GM19467 (cell line): ENCODE measurements around the gene VLDLR.

Experiments
- ATAC-seq: cut with Tn5 transposase; IDR thresholded peaks from one replicate; pipeline ENCODE4 v1.9.1; 2021; ENCODE audit warnings: mild to moderate bottlenecking, moderate library complexity; ENCODE audit not compliant: unreplicated experiment

The VLDLR gene

DNA sequence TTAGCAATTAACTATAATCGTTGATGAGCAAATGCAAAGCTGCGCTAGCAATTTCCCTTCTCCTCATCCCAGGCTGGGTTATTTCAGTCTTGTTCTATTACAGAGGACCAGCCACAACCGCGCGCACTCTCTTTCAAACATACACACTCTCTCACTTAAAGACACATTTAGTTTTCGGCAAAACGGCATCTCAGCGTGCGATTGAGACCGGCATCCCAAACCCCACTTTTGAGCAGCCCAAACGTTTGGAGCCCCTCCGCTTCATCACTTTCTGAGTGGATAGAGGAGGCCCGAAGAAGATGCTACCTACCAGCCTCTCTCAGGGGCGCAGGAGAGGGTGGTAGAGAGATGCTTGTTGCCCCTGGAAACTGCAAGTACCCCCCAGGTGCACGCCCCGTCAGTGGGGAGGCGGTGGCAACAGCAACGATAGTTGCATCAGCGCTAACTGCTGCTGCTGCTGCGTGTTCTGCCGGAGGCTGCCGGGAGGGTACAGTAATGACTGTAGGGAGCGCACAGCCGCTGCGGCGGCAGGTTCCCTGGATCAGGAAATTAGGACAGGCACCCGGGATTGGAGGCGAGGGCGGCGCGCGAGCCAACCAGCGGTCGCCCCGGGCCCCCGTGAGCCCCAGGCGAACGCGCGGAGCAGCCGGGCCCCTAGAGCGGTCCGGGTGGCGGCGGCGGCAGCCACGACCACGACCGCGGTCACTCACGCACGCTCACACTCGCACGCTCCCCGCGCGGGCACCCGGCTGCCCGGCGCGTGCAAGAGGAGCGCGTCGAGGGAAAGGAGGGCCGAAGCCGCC is 467 bp upstream of the VLDLR start:
- ATAC-seq: peak; percentile 39

DNA sequence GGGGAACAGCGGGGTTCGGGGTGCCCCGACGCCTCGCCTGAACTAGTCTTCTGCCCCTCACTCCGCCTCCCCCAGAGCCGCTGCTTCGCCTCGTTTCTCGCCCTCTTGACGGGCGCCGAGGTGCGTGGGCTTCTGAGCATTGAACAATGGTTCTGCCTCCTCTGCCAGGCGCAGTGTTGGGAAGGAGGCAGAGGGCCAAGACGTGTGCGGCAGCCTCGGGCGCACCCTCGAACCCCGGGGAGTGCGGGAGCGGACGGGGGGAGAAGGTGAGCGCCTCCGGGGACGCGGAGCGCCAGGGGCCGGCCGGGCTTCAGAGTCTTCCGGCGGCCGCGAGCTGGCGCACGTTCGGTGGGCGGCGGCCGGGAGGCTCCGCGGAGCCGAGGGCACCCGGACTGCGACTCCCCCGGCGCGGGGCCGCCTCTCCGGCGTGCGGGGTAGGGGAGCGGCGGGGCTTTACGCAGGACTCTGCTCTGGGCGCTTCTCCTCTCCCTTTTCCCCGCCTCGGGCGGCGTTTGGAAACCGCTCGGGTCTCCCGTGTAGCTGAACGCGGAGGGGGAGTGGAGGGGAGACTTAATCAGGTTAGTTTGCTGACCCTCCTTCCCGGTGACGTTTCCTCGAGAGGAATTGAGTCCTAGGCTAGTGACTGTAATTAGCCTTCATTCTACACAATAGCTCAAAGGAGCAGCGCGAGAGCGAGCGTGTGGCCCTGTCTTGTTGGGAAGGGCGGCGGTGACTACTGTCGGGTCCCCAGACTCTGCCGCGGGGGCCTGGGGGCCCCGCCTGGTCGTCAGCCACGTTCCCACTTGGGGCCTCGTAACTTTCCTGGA is 1.1 kb downstream of the VLDLR start:
- peak; percentile 39 for ATAC-seq

GRCh38 chr9:2623288-2624050 is 1.9 kb downstream of the VLDLR start:
- ATAC-seq: no peak

- ATAC-seq: no peak
Observed at GRCh38 chr9:2624051-2624682, 2.6 kb downstream of the VLDLR start.

DNA sequence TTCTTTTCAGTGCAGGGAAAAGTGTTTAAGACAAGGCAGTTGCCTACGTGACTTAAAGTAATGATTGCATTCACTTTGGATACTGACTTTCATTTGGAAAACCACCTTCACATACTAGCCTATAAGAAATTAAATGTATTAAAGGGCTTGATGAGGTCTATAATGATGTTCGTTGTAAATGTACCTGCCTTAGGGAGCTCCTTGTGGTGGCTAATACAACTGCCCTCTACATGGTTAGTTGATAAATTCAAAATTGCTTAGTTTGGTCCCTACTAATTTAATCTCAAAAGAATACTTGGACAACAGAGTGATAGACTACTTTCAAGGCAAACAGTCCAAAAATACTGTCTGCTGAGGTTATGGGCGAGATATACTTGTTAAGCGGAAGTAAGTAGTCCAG is 3.8 kb downstream of the VLDLR start:
- ATAC-seq: no peak

DNA sequence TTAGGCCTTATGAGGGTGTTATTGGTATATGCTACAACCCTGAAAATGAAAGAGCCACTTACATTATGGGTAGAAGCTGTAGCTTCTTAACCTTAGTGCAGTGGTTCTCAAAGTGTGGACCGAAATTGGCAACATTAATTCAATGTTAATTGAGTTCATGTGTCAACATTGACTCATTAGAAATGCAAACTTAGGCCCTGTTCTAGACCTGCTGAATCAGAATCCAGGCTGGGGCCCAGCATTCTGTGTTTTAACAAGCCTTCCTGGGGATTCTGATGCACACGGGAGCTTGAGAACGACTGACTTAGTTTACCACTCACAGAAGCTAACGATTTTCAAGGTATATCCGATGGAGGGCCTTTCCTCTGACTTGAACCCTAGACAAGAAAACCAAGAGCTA is 7.3 kb downstream of the VLDLR start:
- ATAC-seq: no peak

- ATAC-seq: no peak
Observed at GRCh38 chr9:2630158-2630557, 8.6 kb downstream of the VLDLR start.

DNA sequence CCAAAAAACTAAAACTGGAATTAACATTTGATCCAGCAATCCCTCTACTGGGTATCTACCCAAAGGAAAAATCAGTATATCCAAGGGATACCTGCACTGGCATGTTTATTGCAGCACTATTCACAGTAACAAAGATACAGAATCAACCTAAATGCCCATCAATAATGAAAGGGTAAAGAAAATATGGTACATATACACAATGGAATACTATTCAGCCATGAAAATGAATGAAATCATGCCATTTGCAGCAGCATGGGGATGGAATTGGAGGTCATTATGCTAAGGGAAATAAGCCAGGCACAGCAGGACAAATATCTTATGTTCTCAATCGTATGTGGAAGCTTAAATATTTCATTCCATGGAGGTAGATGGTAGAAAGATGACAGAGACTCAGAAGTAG is 9.7 kb downstream of the VLDLR start:
- ATAC-seq: no peak

DNA sequence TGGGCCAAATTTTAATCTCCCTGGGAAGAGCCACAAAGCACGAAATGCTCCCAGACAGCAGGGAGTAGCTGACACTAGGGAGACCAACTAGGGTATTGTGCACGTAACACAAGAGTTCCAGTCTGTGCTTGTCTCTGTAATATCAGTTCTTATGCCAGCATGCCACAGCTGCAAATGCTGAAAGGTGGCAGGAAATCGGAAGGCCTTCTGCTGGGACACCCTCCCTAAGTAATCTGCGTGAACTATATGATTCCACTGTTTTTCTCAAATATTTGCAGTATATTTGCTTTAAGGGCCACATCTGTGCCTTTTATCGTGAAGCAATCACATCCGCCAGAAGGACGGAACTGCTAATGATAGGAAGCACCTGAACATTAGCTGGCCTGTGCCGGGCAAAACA is 12.6 kb downstream of the VLDLR start:
- no peak for ATAC-seq

- ATAC-seq: no peak
Observed at GRCh38 chr9:2634818-2635217, 13.2 kb downstream of the VLDLR start.

GRCh38 chr9:2635922-2636321 is 14.3 kb downstream of the VLDLR start:
- ATAC-seq: no peak

DNA sequence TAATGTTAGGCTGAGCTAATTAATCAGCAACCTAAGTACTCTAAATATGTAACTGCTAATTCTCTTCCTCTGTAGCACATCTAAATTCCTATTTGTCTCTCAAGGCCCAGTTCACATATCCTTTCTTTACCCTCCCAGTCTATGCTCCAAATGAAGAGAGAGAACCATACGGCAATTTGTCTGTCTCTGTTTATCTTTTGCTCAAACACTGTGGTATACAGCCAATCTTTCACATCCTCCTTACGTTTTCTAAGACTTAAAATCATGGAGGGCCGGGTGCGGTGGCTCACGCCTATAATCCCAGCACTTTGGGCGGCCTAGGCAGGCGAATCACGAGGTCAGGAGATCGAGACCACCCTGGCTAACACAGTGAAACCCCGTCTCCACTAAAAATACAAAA is 15.8 kb downstream of the VLDLR start:
- no peak for ATAC-seq

DNA sequence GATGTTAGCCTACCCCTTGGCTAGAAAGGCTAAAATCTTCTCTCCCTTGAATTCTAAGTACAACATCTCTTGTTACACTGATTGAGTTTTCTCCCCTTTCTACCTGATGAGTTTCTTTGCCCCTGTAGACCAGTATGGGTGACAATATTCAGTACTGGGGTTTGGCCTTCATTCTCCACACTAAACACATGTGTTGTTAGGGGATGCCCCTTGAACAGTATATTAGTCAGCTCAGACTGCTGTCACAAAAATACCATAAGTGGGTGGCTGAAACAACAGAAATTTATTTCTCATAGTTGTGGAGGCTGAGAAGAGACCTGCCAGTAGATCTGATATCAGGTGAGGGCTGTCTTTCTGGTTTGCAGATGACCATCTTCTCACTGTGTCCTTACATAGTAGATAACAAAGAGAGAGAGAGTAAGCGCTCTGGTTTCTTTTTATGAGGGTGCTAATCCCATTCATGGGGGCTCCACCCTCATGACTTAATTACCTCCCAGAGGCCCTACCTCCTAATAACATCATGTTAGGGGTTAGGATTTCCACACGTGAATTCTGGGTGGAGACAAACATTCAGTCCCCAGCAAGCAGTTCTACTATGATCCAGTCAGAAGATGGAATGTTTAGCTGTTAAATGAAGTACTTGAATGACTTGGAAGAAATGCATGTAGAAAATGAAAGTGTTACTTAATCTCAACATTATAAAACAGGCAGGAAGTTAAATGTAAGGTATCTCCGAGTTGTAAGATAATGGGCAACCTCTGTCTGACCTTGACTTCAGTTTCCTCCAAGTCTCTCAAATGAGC is 17.5 kb downstream of the VLDLR start:
- ATAC-seq: no peak

GRCh38 chr9:2639786-2640185 is 18.2 kb downstream of the VLDLR start:
- ATAC-seq: no peak

DNA sequence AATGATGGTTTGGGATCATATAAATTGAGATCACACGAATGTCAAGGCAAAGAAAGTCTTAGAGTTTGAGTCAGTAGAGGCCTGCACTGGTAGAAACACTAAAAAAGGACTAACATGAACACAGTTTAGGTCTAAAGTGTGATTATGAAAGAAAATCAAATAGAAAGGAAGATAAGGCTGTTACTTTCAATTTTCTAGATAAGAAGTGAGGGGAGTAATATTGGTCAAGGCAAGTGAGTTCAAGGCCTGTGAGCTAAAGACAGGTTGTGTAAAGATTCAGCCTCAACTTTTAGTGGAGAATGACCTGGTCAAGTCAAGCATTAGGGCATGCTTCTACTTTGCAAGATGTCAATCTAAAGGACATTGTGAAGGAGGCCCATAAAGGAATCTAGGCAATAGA is 19.0 kb downstream of the VLDLR start:
- no peak for ATAC-seq

GRCh38 chr9:2641033-2641432 is 19.4 kb downstream of the VLDLR start:
- no peak for ATAC-seq

DNA sequence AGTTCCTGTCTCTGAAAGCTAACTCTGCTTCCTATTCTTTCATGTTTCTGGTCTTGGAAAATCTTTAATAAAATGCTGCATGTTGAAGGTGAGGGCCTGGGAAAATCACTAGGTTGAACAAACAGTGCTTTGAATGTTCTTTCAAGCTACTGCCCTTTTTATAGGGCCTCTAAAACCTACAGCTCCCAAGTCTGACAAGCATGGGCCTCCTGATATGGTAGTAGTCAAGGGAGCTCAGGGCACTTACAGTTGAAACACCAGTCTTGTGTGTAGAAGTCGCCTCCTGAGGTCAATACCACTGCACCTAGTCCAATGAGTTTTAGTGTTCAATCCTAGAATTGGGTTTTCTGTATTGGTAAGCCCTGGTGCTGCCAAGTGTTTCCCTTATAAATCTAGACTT is 20.5 kb downstream of the VLDLR start:
- ATAC-seq: no peak

DNA sequence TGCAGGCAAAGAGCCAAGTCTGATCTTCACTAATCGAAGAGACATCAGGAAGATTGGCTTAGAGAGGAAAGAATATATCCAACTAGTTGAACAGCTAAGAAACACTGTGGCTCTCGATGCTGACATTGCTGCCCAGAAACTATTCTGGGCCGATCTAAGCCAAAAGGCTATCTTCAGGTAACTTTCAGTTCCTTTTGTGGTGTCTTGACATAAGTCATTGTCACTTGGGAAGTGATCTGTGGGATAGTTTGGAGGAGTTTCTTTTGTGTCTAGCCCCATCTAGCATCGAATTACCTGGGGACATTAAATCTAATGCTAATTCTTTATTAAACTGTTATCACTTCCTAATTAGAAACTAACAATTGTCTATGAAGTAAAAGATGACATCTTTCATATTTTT is 24.0 kb downstream of the VLDLR start:
- ATAC-seq: no peak

GRCh38 chr9:2655411-2655901 is 33.9 kb downstream of the VLDLR start:
- ATAC-seq: no peak

DNA sequence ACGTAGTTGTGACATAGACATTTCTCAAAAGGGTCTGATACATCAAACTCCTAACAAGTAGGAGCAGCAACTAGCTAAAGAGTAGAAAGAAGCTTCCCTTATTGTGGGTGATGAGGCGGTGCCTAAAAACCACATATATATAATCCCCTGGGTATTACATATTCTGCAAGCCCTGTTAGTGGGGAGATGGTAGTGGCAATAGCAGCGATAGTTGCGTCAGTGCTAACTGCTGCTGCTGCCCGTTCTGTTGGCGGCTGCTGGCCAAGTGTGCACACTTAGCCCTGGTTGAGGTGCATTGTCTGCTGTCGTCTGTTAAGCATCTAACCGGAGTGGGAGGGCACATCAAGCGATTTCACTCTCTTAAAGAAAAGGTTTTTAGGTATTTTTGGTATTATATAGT is 35.8 kb downstream of the VLDLR start:
- ATAC-seq: peak; percentile 62
